Fibroblast of skin of back (primary cell): ENCODE measurements around the gene ZNF280B.
"Not testable (repeated sequence)": the region's sequence is repeated elsewhere in the genome, so short reads cannot be mapped to it uniquely, and the experiment has no call there.

Source experiments
- DNase-seq: peaks from one replicate; pipeline ENCODE4 v3.0.0-alpha.2; 2013

ZNF280B gene

GRCh38 chr22:22506736-22507135 lies 1.8 kb downstream of the ZNF280B start:
- no peak for DNase-seq

- no peak for DNase-seq
Measured at GRCh38 chr22:22498267-22498666, 10.3 kb downstream of the ZNF280B start.

DNA sequence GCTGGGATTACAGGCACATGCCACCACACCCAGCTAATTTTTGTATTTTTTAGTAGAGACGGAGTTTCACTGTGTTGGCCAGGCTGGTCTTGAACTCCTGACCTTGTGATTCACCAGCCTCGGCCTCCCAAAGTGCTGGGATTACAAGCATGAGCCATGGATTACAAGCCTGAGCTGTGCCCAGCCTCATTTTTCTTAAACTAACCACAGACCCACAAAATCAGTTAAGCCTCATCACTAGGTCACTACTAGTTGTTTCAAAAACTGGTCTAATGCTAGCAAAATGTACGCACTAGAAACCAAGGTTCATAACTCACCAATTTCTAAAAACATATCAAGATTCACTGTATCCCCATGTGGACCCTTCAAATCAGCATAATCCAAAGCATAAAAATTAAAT lies 17.0 kb downstream of the ZNF280B start:
- not testable (repeated sequence) for DNase-seq

DNA sequence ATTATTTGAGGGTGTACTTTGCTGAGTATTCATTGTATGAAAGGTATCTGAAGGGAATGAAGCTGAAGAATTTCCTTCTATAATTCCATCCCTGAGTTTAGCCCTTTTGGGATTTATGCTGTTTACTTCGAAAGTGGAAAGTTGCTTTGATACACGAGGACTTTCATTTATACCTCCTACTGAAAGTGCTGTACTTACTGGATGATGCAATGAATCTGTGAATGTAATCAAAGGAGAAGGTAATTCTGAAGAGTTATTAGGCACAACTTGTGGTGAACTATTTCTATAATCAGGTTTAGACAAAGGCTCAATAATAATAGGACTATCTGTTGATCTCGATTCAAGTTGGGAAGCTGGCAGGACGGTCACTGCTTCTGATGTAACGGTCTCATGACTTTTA lies 19.8 kb downstream of the ZNF280B start:
- no peak for DNase-seq

DNA sequence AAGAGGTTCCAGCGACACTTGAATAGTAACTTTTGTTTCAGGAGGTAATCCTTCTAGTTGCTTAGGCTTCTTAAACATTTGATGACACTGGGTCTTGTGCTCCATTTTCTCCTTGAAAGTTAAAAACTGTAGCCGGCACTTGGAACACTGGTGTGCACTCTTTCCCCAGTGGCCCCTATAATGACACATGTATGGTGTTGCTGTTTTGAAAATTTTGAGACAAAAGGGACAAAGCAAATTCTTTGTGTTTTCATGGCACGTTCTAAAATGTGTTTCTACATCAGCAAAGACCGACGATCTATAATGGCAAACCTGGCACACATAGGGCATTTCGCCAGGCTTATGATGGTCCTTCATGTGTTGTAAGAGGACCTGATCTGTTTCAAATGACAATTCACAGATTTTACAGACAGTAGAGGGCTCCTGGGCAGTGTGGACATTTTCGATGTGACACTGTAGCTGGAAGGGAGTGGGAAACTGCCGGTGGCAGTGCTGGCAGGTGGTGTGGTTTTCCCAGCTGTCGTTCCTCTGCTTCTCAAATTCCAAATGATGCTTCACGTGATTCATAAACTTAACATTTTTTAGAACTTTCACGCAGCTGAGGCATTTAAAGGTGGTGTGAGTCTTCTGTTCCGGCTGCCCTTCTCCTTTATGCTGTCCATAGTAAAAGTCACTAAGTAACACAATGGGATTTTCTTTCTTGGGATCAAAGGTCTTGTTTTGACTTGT lies 20.5 kb downstream of the ZNF280B start:
- no peak for DNase-seq

GRCh38 chr22:22487059-22487458 lies 21.5 kb downstream of the ZNF280B start:
- no peak for DNase-seq

DNA sequence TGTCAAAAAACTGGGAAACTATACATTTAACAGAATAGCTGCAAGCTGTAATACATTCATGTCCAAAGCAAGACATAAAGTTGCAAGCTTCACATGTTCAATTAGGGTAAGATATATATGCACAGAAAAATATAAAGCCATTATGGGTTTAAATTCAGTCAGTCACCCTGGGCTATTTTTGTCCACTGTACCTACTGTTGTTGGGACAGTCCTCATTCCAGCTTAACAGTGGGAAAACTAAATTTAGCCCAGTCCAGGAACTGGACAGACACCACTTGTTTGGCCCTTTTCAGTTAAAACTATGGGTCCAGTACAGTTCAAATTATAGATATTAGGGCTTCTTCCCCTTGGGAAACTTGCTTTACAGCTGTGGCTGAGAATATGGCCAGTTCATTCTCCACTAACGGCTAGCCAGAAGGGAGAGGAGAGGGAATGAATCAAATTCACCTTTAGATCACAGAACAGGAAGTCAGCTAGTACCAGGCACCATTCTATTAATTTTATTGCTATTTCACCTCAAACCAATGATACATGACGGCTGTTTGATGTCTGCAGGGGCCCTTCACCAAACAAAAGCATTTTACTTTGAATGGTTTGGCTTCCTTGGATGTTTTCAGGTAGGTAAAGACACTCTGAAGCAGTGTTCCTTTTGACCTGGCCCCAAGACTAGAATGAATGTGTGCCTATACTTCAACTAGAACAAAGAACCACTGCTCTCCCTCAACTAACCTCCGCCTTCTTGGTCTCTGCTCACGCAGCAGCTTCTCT lies 22.2 kb downstream of the ZNF280B start:
- DNase-seq: no peak

DNA sequence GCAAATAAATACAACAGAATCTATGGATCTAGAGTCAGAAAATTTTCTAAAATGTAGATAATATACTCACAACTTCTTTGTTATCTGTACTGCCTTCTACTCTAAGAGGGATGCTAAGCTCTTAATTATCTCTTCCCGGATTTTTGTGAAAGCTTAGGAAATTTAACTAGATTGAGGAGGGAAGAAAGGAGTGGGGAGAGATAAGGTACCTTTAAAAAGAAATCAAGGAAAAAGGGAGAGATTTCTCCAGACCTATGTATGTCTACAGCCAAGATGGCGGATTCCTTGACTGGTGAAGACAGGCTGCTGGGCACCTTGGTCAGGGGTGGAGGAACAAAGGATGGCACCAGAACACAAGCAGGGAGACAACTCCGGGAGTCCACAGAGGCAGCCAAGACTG lies 23.0 kb downstream of the ZNF280B start:
- DNase-seq: no peak

DNA sequence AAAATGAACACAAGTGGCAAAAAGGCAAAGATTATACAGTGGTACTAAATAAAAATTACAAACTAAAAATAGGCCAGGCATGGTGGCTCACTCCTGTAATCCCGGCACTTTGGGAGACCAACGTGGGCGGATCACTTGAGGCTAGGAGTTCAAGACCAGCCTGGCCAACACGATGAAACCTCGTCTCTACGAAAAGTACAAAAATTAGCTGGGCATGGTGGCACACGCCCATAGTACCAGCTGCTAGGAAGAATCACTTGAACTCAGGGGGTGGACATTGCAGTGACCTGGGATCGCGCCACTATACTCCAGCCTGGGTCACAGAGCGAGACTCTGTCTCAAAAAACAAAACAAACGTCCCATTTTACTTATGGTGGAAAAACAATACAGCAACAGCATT lies 24.5 kb downstream of the ZNF280B start:
- DNase-seq: no peak

DNA sequence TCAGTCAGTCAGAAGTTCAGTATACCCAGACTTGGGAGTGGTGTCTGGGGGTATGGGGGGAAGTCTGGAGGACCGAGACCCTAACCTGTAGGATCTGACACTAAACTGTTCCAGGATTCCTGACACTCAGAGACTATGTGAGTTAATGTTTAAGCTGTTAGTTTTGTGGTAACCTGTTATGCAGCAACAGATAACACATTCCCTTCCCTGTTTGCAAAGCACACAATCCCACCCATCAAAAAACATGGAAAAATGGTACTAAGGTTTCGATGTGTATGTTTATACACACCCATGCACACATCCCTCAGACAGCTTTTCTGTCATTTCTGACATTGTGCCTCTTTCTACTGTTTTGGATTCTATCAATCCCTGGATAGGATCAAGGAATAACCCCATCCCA lies 27.6 kb downstream of the ZNF280B start:
- no peak for DNase-seq

- DNase-seq: peak; percentile 13
Measured at GRCh38 chr22:22479999-22480532, 28.5 kb downstream of the ZNF280B start.

DNA sequence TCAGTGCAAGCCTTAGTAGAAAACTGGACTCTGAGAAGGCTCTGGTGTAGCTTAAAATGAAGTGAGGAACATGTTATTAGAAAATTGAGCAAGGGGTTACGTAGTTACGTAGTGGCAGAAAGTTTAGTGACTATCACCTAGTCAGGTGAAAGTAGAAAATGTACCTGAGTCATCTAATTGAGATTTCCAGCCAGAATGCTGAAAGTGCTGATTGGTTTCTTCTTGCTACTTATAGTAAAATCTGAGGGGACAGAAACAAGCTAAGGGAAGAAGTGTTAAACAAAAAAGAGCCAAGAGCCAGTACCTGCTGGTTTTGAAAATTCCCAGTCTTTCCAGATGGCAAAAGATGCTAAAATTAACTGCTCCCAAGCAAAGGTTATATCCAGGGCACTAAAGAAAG lies 29.4 kb downstream of the ZNF280B start:
- no peak for DNase-seq

- no peak for DNase-seq
Measured at GRCh38 chr22:22478470-22478869, 30.1 kb downstream of the ZNF280B start.

DNA sequence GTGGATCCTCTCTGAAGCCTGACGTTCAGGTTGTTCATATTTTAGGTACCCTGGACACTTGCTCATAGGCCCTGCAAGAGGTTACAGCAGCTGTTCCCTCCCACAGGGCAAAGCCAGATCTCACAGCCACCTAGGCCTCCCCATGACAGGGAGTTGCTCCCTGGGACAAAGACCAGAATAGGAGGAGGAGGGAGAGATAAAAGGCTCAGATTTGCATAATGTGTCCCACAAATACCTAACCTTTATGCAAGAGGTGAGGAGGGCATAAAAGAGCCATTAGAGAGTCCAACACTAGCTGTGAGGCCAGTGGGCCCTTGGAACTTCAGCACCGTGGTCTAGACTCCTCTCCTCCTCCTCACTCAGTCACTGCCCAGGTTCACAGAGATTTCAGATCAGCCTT lies 33.8 kb downstream of the ZNF280B start:
- DNase-seq: no peak

- DNase-seq: not testable (repeated sequence)
Measured at GRCh38 chr22:22471104-22471503, 37.4 kb downstream of the ZNF280B start.

GRCh38 chr22:22469527-22469926 lies 39.0 kb downstream of the ZNF280B start:
- no peak for DNase-seq

- DNase-seq: not testable (repeated sequence)
Measured at GRCh38 chr22:22468794-22469469, 39.6 kb downstream of the ZNF280B start.

- no peak for DNase-seq
Measured at GRCh38 chr22:22467112-22467511, 41.4 kb downstream of the ZNF280B start.

- no peak for DNase-seq
Measured at GRCh38 chr22:22465782-22466181, 42.8 kb downstream of the ZNF280B start.

GRCh38 chr22:22465094-22465602 lies 43.4 kb downstream of the ZNF280B start:
- no peak for DNase-seq

GRCh38 chr22:22464541-22465054 lies 43.9 kb downstream of the ZNF280B start:
- DNase-seq: no peak

DNA sequence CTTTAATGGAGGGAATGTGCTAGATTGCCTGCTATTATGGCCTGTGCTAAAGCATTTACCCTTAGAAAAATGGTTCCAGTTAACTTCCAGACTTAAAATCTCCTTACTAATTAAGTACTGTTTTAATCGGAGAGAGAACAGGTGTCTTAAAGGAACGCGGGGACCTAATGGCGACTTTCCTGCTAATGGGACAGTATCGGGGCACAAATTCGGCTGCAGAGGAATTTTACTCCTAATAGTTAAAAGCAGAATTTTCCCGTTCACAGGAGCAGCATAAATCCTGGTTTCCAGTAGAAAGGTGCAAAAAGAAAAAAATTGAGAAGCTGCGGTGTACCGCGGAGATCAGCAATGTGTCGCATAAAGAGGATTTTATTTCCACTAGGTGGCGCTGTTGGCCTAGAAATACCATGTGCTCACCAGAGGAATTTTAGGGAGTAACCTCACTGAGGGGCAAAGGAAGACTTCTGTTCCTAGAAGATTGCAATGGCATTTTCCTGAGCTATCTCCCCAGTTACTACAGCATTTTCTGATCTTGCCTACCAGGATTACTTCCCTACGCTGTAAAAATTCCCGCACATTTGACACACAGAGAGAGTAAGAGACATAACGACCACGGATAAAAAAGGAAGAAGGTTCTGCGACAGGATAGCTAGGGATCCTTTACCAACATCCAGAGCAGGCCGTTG lies 44.5 kb downstream of the ZNF280B start:
- DNase-seq: peak; percentile 57
